Measurements from ENCODE around the gene SOCS3.

- TF ChIP-seq POLR2A (IDR thresholded peaks at IDR 0.05; ENCODE audit: low read depth, low read length) (no peak), POLR2AphosphoS5 (IDR thresholded peaks at IDR 0.05; ENCODE audit: low read depth, low read length) (no peak), TAF1 (IDR thresholded peaks at IDR 0.05; ENCODE audit: low read depth, low read length) (no peak), SPI1 (IDR thresholded peaks at IDR 0.05; ENCODE audit: low read depth, low read length) (no peak)
Observed at GRCh38 chr17:78332991-78333390, 26.9 kb downstream of the SOCS3 start.

Data from GM12891 (cell line).